ENCODE data around the gene ARHGEF16. TPM values are rescaled to one million over a fixed set of nuclear protein-coding genes. Genes with fewer than 3 reads are reported as not detected.

Gene ARHGEF16
- total and polyA plus RNA-seq, 7 donors, result 0.41 to 51.8 (median 2.2) TPM

DNA sequence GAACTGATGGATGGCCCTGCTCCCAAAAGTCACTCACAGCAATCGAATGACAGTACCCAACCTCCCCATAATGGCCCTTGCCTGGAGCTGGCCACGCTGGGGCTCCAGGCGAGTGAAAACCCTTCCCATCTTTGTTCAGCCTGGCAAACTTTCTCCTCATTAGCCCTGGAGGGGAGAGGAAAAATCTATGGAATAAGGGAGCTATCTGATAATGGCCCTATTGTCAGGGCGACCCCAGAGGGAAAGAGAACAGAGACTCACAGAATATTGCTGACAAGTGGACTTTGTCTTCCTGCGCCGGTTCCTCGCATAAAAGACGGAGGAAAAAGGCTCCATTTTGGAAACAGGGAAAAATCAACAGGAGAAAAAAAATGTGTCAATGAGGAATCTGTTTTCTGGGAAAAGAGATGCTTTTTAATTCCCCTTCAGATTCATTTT lies 13.0 kb upstream of the ARHGEF16 start:
- Histone ChIP-seq H3K27ac (peak overlapping the region in 2 of 4 donors; percentile 31 to 42), H3K27me3 (peaks cover 0 to 80% (median 0%) of the 10 kb centered on the region in 3 donors), H3K9me3 (peaks cover 0 to 1% (median 0%) of the 10 kb centered on the region in 4 donors), H3K4me1 (no peaks in the 10 kb centered on the region), H3K36me3 (no peaks in the 10 kb centered on the region), H3K4me3 (no peak overlapping the region)
- 40 to 72% methylated on average over 8 of the region's 8 CpGs for WGBS, 2 donors
- intact Hi-C loops (cut with DNase I), result no loop called here
- TF ChIP-seq, protein P1, sequence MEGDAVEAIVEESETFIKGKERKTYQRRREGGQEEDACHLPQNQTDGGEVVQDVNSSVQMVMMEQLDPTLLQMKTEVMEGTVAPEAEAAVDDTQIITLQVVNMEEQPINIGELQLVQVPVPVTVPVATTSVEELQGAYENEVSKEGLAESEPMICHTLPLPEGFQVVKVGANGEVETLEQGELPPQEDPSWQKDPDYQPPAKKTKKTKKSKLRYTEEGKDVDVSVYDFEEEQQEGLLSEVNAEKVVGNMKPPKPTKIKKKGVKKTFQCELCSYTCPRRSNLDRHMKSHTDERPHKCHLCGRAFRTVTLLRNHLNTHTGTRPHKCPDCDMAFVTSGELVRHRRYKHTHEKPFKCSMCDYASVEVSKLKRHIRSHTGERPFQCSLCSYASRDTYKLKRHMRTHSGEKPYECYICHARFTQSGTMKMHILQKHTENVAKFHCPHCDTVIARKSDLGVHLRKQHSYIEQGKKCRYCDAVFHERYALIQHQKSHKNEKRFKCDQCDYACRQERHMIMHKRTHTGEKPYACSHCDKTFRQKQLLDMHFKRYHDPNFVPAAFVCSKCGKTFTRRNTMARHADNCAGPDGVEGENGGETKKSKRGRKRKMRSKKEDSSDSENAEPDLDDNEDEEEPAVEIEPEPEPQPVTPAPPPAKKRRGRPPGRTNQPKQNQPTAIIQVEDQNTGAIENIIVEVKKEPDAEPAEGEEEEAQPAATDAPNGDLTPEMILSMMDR (IDR thresholded peaks at IDR 0.05), result no peak
- TF ChIP-seq POLR2A (IDR thresholded peaks at IDR 0.05), result no peak
- TF ChIP-seq POLR2AphosphoS5 (IDR thresholded peaks at IDR 0.05), result no peak
- no peak for TF ChIP-seq EP300 (IDR thresholded peaks at IDR 0.05)
- no peak for DNase-seq

DNA sequence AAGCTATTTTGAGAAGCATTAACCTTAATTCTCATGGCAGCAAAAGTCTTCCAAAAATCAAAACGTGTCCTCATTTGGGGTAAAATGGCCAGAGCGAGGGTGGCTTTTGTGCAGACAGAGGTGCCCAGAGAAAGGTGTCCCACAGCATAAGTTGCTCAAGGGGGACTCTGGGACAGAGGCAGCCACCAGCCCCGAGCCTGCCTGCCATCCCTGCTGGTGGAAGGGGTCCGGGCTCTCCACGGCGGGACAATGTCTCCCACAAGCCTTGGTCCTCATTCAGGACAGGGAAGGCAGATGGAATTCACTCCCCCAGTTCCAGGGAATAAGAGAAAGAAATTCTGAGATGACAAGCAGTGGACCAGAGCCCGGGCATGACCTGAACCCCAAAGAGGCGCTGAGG lies 12.6 kb upstream of the ARHGEF16 start:
- Histone ChIP-seq H3K27me3 (peaks cover 0 to 76% (median 0%) of the 10 kb centered on the region in 3 donors), H3K27ac (peak overlapping the region in 2 of 4 donors; percentile 31 to 42), H3K4me3 (no peak overlapping the region), H3K36me3 (no peaks in the 10 kb centered on the region), H3K4me1 (no peaks in the 10 kb centered on the region), H3K9me3 (peaks cover 0 to 4% (median 0%) of the 10 kb centered on the region in 4 donors)
- TF ChIP-seq POLR2A (IDR thresholded peaks at IDR 0.05), result no peak
- no peak for TF ChIP-seq POLR2AphosphoS5 (IDR thresholded peaks at IDR 0.05)
- TF ChIP-seq EP300 (IDR thresholded peaks at IDR 0.05), result no peak
- TF ChIP-seq, protein P1 (IDR thresholded peaks at IDR 0.05), result no peak
- intact Hi-C loops (cut with DNase I), result no loop called here
- DNase-seq, result no peak
- WGBS, 2 donors, result 80% methylated on average over 8 of the region's 8 CpGs

- Histone ChIP-seq H3K4me3 (no peak overlapping the region), H3K27ac (no peak overlapping the region), H3K4me1 (no peaks in the 10 kb centered on the region), H3K36me3 (no peaks in the 10 kb centered on the region), H3K27me3 (peaks cover 0 to 71% (median 0%) of the 10 kb centered on the region in 3 donors), H3K9me3 (peaks cover 0 to 4% (median 0%) of the 10 kb centered on the region in 4 donors)
- TF ChIP-seq, protein P1 (IDR thresholded peaks at IDR 0.05), result no peak
- TF ChIP-seq POLR2A (IDR thresholded peaks at IDR 0.05) (no peak), EP300 (IDR thresholded peaks at IDR 0.05) (no peak), POLR2AphosphoS5 (IDR thresholded peaks at IDR 0.05) (no peak)
- DNase-seq, result no peak
- WGBS, 2 donors, result 77 to 80% methylated on average over 13 of the region's 13 CpGs
- intact Hi-C loops (cut with DNase I), result no loop called here
These were observed 12.1 kb upstream of the ARHGEF16 start for GRCh38 chr1:3442331-3442730.

GRCh38 chr1:3442901-3443300 lies 11.6 kb upstream of the ARHGEF16 start:
- intact Hi-C loops (cut with DNase I), result no loop called here
- Histone ChIP-seq H3K27ac (no peak overlapping the region), H3K36me3 (no peaks in the 10 kb centered on the region), H3K9me3 (peaks cover 0 to 4% (median 0%) of the 10 kb centered on the region in 4 donors), H3K4me3 (no peak overlapping the region), H3K27me3 (peaks cover 0 to 68% (median 0%) of the 10 kb centered on the region in 3 donors), H3K4me1 (no peaks in the 10 kb centered on the region)
- 86% methylated on average over 12 of the region's 12 CpGs for WGBS, 2 donors
- no peak for DNase-seq
- TF ChIP-seq POLR2AphosphoS5 (IDR thresholded peaks at IDR 0.05) (no peak), EP300 (IDR thresholded peaks at IDR 0.05) (no peak), POLR2A (IDR thresholded peaks at IDR 0.05) (no peak)
- TF ChIP-seq, protein P1 (IDR thresholded peaks at IDR 0.05), result no peak

DNA sequence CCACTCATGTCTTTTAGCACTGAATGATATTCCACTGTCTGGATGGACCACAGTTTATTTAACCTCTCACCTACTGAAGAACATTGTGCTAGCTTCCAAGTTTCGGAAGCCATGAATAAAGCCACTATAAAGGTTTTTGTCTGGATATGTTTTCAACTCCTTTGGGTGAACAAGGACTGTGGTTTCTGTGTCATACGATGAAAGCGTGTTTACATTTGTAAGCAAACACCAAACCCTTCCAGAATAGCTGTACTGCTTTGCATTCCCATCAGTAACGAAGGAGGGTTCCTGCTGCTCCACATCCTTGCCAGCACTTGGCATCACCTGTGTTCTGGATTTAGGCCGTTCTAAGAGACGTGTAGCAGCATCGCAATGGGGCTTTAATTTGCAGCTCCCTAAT lies 10.7 kb upstream of the ARHGEF16 start:
- peaks cover 0 to 71% (median 0%) of the 10 kb centered on the region in 3 donors for H3K27me3 ChIP-seq
- H3K36me3 ChIP-seq, result no peaks in the 10 kb centered on the region
- no peak for DNase-seq
- H3K27ac ChIP-seq, result no peak overlapping the region
- H3K9me3 ChIP-seq, result peaks cover 0 to 4% (median 0%) of the 10 kb centered on the region in 4 donors
- H3K4me1 ChIP-seq, result no peaks in the 10 kb centered on the region
- WGBS, 2 donors, result 59 to 79% methylated on average over 7 of the region's 7 CpGs
- TF ChIP-seq, protein P1 (IDR thresholded peaks at IDR 0.05), result no peak
- TF ChIP-seq EP300 (IDR thresholded peaks at IDR 0.05), result no peak
- H3K4me3 ChIP-seq, result no peak overlapping the region
- intact Hi-C loops (cut with DNase I), result no loop called here
